ENCODE measurements around the gene PJA2.

DNA sequence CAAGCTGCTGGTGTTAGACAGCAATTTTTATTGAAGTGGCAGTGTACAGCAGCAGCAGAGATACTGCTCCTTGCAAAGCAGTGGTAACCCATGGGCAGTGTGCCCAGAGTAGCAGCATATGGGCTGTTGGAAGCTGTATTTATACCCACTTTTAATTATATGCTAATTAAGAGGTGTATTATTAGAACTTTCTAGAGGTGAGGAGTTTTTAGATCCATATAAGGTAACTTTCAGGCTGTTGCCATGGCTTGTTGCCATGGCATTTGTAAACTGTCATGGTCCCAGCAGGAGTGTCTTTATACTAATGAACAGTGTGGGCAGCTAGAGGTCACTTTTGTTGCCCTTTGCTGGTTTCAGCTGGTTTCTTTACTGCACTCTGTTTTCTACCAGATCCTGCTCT is 3.7 kb upstream of the PJA2 start:
- TF ChIP-seq, protein P1, sequence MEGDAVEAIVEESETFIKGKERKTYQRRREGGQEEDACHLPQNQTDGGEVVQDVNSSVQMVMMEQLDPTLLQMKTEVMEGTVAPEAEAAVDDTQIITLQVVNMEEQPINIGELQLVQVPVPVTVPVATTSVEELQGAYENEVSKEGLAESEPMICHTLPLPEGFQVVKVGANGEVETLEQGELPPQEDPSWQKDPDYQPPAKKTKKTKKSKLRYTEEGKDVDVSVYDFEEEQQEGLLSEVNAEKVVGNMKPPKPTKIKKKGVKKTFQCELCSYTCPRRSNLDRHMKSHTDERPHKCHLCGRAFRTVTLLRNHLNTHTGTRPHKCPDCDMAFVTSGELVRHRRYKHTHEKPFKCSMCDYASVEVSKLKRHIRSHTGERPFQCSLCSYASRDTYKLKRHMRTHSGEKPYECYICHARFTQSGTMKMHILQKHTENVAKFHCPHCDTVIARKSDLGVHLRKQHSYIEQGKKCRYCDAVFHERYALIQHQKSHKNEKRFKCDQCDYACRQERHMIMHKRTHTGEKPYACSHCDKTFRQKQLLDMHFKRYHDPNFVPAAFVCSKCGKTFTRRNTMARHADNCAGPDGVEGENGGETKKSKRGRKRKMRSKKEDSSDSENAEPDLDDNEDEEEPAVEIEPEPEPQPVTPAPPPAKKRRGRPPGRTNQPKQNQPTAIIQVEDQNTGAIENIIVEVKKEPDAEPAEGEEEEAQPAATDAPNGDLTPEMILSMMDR (IDR thresholded peaks at IDR 0.05), result no peak
- no peak for TF ChIP-seq POLR2A (IDR thresholded peaks at IDR 0.05)
